Activated CD4-positive, CD25-positive, alpha-beta regulatory T cell treated with anti-CD3 and anti-CD28 coated beads, Interleukin-2, amount 50 U/mL, for 72 hours (primary cell): ENCODE results near the gene ZBTB49.

ENCODE experiments used
- DNase-seq: peaks from one replicate; pipeline ENCODE4 v3.0.0; 2021

Gene ZBTB49

DNA sequence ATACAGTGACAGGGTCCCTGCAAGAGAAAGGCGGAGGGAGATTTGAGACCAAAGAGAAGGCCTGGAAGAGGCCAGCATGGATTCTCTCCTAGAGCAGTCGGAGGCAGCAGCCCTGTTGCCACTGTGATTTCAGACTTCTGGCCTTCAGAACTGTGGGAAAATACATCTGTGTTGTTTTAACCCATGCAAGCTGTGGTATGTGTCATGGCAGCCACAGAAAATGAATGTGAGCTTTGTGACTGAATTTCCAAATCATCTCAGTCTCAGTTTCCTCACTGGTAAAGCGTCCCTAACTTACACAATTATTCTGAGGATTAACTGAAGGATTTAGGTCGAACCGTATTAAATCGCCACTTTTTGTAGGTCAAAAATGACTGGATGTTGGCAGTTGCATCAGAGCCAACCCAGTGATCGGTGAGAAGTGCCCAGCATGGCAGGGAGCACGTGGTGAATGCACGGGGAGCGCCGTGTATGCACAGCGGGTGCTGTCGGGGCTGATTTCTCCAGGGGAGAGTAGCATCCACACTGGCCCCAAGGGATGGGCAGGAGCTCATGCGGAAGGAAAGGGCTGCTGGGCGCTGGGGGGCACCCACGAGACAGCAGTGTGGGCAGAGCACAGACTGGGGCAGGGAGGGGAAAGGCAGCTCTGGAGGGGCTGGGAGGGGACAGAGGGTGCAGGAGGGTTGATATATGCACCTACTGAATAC is 73.1 kb downstream of the ZBTB49 start:
- DNase-seq: no peak

DNA sequence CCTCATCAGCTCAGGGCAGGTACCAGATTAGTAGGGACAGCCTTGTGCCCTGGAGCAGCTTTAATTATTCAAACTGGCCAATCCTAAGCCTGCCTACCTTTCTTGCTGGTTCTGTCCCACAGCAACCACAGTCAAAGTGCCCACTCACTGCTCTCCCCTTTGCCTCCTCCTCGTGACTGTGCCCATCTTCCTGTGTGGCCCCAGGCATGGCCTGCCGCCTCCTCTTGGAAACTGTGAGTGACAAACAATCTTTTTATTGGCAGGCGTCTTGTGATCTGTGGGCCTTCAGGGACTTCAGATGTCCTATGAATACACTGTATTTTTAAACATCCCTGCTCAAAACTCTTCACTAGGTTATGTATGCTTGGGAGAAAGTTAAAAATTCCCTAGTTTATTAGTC is 74.0 kb downstream of the ZBTB49 start:
- DNase-seq: no peak

DNA sequence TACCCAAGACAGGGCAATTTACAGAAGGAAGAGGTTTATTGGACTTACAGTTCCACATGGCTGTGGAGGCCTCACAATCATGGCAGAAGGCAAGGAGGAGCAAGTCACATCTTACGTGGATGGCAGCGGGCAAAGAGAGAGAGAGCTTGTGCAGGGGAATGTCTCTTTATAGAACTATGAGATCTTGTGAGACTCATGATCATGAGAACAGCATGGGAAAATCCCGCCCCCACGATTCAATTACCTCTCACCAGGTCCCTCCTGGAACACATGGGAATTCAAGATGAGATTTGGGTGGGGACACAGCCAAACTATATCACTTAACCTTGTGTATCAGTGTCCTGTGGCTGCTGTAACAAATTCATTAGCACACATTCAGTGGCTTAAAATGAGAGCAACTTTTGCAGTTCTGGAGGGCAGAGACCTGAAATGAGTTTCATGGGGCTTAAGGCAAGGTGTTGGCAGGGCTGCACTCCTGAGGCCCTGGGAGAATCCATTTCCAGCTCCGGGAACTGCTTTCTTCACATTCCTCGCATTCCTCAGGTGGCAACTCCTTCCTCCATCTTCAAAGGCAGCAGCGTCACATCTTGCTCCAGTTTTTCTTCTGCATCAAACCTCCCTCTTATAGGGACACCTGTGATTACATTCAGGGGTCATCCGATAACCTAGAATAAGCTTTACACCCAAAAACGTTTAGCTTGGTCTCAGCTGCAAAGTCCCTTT is 74.6 kb downstream of the ZBTB49 start:
- no peak for DNase-seq

GRCh38 chr4:4368809-4369580 is 78.9 kb downstream of the ZBTB49 start:
- DNase-seq: no peak
